Measurements from ENCODE around the gene BLMH.
"Not testable (repeated sequence)": the region's sequence is repeated elsewhere in the genome, so short reads cannot be mapped to it uniquely, and the experiment has no call there.

The BLMH gene

DNA sequence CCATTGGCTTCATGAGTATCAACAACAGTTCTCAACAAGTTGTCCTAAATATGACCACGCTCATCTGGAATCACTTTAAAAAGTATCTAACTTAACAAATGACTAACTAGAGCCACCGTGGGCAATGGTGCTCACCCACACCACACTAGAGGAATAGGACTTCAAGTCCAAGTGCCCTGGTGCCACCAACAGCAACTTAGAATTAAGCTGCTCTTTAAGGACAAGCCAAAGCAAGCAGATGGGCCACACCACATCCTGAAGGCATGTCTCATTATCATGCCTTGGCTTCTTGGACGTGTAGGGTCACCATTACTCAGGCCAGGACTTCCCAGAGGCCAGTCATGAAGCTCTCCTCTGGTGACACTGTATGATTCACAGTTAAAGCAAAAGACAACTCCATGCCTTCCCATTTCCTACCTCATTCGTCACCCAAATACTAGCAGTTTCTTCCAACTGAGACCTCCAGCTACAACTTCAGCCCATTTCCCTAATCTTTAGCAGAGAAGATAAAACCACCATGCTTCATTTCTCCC lies 46.8 kb downstream of the BLMH start:
- DNase-seq, result no peak

DNA sequence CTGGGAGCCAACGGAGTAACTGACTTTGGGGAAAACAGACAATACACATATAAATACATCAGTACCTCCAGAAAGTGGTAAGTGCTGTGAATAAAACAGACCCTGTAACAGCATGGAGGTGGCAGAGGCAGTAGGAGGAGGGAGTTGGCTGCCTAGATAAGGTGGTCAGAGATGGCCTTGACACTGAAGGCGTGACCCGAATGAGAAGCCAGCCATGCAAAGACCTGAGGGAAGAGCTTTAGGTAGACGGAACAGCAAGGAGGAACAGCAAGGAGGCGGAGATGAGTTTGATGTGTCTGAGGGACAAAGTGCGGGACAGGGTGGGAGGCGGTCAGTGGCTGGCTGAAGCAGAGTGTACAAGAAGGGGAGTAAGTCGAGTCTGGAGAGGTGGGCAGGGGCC lies 48.2 kb downstream of the BLMH start:
- no peak for DNase-seq

DNA sequence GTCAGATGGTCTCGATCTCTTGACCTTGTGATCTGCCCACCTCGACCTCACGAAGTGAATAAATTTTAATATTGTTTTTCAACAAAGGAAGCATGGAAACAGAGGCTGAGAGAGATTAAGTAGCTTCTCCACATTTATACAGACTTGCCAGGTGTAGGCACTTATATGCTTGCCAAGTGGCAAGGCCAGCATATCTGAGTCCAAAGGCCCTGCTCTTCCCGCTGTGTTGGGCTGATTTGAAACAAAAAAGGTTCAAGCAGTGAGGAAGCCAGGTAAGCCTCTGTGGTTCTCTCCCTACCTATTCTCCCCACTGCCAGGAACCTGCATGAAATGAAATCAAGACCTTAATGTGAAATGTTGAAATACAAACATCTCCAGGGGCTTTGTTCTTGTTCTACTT lies 48.7 kb downstream of the BLMH start:
- DNase-seq, result no peak

GRCh38 chr17:30241051-30241450 lies 50.7 kb downstream of the BLMH start:
- DNase-seq, result no peak

DNA sequence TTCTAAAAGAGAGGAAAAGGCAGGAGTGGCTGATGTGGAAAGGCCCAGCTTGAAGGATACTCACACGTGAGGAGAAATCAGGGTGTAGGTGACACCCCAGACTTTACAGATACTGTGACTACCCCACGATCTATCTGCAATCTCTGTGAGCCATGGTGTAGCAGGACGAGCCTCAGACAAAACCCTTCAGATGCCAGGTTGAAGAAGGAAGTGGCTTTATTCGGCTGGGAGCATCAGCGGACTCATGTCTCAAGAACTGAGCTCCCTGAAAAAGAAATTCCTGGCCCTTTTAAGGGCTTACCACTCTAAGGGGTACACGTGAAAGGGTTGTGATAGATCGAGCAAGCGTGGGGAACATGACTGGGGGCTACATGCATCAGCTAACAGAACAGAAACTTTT lies 51.6 kb downstream of the BLMH start:
- no peak for DNase-seq

GRCh38 chr17:30239089-30239462 lies 52.7 kb downstream of the BLMH start:
- DNase-seq, result no peak

GRCh38 chr17:30238387-30239088 lies 53.2 kb downstream of the BLMH start:
- DNase-seq, result no peak

DNA sequence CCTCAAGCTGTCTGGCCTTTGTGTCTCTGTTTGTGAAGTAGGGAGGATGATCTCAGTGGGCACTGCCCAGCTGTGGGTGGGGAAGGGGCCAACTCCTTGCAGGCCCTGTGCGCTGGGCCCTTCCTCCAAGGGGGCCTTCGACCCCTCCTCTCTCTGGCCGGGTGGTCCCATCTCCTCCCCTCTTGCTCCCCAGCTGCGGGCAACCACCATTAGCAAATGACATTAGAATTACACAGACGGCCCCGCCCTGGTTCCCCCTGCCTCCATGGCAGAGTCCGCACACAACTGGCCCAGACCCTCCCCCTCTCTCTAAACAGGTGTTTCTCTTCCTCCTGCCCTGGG lies 53.8 kb downstream of the BLMH start:
- DNase-seq, result no peak

- DNase-seq, result no peak
These were observed 54.3 kb downstream of the BLMH start for GRCh38 chr17:30237296-30238002.

DNA sequence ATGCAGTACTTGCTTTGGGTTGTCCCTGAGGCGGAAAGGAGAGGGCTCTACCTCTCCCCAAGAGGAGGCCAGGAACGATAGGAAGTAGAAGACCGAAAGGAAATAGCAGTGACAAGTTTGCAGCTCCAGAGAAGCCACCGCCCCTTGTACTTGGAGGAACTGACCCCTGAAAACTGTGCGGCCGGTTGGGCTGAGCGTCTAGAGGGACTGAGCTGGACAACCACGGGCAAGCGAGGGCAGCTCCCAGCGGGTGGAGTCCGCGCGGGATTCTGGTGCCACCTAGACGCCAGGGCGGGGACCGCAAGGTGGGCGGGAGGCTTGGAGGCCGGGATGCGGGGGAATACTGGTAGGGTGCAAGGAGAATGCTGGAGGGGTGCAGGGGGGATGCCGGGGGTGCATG lies 55.0 kb downstream of the BLMH start:
- no peak for DNase-seq

DNA sequence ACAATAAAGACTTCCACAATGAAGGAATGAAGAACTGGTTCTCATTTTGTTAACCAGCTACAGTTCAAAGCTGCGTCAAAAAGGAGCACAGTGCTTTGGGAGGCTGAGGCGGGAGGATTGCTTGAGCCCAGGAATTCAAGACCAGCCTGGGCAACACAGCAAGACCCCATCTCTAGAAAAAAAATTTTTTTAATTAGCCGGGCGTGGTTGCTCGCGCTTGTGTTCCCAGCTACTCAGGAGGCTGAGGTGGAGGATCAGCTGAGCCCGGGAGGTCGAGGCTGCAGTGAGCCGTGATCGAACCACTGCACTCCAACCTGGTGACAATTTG lies 55.5 kb downstream of the BLMH start:
- DNase-seq, result no peak

DNA sequence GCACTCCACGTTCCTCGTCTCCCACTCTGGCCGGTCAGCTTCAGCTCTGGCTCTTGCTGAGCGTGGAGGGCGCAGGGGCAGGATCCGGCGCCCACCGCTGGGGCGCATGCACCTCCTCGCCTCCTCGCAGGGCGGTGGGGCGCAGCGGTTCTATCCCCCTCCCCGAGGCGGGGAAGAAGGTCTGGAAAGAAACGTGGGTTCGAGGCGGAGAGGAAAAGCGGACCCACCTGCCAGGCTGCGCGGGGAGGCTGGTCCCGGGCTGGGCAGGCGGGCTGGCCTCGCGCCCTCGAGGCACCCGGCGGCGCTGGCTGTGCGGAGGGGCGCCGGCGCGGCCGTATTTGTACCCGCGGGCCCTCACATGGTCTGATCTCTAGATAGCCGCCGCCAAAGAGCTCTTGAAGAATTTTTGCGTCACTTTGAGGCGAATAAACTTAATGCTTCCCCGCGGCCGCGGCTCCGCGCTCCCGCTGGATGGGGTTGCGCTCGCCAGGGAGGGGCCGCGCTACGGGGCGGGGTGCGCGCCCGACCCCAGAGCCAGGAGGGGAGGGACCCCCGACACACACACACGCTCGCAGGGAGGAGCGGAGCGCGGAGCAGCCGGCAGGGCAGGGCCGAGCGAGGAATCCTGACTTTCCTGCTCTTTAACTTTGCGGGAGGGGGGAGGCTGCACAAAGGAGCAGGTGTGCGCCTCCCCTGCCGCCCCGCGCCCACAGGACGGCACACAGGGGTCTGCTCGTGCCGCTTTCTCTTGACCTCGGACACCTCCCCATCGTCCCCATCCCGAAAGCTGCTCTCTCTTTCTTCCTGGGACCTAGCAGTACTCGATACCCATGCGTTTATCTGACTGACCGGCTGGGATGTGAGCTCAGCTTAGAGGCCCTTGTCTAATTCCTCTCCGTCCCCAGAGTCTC lies 56.1 kb downstream of the BLMH start, which contains the start of gene SLC6A4:
Gene SLC6A4, minus strand, starts transcription at position 312 of the 911 bp plus-strand sequence. CDS start 13,739 bp downstream, outside the sequence.
- DNase-seq, result no peak

DNA sequence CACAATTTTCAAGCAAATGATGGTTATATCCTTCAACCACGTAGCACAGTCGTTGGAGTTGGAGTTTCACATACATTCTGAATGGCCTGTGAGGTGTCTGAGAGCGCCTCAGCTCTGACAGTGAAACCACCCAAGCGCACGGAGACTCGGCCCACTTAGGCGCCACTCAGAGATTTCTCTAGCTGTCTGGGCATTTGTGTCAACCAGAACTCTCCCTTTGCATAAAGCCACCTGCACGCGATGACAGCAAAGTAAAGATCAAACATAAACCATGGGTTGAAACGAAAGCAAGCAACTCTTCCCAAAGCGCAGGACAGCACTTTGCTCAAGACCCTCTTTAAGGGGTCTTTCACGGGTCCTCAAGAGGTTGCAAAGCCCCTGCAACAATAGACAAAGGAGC lies 56.8 kb downstream of the BLMH start:
- DNase-seq, result no peak

- no peak for DNase-seq
These were observed 57.4 kb downstream of the BLMH start for GRCh38 chr17:30234296-30234695.

DNA sequence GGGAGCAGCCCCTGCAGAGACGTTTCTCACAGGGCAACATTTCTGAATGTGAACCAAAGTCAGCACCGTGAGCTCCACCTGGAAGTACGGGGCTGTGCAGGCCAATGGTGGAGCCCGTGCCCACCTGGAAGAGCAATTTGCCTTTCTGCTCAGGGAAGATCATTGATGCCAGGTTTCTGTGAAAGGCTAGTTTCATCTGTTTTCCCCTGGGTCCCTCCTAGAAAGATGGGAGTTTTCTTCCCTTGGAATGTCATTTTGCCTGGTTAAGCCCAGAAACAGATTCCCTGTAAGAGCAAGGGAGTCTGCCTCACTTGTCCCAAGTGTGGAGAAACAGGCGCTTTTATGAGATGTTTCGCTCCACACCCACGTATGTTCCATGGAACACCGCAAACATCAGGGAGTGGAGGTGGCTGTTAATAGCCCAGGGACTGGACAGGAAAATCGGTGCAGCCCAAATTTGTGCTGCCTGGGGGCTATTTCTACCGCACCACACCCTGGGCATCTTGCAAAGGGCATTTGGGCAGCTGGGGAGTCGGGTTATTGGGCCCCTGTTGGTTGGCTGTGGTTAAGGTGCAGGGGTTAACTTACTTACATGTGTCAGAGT lies 58.8 kb downstream of the BLMH start:
- DNase-seq, result no peak

DNA sequence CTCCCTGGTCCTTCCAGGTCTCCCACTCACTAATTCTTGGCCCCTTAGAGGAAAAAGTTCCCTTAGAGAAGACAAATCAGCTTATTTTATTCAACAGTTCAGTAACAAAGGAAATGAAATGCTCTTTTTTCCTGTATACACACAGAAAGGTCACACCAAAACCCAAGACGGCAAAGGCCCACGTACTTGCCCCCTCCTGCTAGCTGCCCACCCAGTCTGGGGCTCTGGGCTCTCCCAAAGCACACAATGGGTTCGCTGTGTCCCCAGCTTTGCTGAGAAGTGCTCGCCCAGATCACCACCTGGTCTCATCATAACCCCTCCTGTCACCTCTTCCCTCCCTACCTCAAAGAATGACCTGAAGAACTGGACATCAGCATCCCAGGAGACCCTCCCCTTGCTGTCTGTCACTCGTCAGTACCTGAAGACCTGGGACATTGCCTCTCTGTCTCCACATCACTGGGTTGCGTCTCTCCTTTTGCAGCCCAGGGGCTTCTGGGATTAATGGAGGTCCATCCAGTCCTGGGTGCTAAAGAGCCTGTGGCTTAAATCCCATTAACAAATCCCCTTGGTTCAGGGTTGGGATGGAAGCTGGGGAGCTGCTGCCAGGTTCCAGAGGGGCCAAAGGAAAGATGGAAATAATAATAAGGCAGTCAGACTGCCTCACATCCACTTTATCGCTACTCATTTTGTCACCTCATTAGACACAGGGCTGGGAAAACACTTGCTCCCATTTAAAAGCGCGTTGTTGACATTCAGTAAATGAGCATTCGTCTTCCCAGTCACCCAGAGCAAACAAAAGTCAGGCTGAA lies 59.5 kb downstream of the BLMH start:
- DNase-seq, result no peak

- DNase-seq, result no peak
These were observed 61.1 kb downstream of the BLMH start for GRCh38 chr17:30230596-30231125.

GRCh38 chr17:30230009-30230408 lies 61.7 kb downstream of the BLMH start:
- DNase-seq, result not testable (repeated sequence)

GRCh38 chr17:30229012-30229411 lies 62.7 kb downstream of the BLMH start:
- DNase-seq, result no peak

GRCh38 chr17:30228011-30228410 lies 63.7 kb downstream of the BLMH start:
- DNase-seq, result no peak

DNA sequence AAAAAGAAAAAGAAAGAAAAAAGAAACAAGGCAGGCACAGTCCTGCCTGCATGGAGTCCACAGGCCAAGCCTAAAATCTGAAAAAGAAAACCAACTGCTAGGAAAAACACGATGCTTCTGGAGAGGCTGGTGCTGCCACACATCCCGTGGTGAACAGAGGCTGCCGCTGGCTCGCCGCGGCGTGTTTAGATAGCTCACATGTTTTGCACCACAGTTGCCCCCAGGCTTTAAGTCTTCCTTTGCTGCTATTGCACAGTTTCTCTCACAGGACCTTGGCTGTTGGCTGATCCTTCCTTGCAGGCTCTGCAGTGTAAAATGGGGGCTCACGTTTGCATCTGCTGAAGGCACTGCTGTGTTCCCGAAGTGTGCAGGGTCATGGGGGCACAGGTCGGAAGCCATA lies 64.9 kb downstream of the BLMH start:
- DNase-seq, result no peak
